GM18868 (cell line): ENCODE results near the gene LAMA3.
"Not testable (repeated sequence)": the region's sequence is repeated elsewhere in the genome, so short reads cannot be mapped to it uniquely, and the experiment has no call there.

Source experiments
- ATAC-seq: cut with Tn5 transposase; IDR thresholded peaks from one replicate; pipeline ENCODE4 v1.9.1; 2021; ENCODE audit warnings: mild to moderate bottlenecking, moderate library complexity; ENCODE audit not compliant: unreplicated experiment

LAMA3 gene

DNA sequence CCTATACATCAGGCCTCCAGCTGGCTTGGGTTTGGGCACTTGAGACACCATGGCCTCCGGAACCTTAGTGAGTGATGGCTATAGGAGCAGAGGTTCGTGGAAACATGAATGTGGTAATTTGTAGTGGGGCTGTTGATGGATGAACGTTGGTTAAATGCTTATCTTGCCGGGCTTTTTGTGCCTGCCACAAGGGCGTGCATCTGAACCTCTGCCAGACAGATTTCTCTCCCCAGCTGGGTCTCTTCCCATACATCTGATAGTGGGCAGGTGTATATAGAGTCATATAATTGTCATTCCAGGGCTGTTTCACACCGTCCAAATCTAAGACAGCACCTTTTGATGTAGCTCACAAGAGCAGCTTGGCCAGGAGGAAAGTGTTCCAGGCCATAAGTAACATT, 14.7 kb downstream of the LAMA3 start:
- ATAC-seq: no peak

DNA sequence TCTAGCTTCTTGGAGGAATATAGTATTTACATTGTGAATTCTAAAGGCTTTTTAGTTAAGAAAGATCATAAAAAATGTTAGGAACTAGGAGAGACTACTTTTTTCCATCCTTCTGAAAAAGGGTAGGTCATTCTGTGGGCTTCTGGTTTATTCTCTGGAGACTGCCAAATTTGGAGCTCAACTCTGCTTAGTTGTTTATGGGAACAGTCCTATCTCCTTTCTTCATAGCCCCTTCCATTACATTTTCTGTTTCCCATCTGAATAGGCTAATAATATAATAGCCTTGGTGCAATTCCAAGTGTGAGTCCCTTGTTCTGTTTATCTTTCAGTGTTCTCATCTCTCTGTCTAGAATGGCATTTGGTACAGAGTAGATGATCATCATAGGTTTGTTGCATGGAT, 15.6 kb downstream of the LAMA3 start:
- ATAC-seq: no peak

DNA sequence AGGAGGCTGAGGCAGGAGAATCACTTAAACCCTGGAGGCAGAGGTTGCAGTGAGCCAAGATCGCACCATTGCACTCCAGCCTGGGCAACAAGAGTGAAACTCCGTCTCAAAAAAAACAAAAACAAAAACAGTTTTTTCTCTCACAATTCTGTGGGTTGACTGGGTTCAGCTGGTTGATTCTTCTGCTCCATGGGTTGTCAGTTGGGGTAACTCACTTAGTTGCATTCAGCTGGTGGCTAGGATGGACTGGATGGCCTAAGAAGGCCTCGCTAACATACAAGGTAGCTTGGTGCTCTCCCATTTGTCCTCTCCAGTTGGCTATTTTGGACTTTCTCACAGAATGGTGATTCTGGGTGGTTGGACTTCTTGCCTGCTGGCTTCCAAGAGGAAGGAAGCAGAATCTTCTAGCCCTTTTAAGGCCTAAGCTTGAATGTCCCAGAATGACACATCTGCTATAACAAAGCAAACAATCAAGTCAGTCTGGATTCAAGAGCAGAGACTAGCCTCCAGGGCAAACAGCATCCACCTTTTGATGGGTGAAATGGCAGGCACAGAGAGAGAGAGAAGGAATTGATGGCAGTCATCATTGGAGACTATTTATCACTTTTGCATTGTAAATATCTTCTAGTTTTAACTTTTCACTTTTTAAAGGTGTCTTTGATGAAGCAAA, 17.9 kb downstream of the LAMA3 start:
- no peak for ATAC-seq

DNA sequence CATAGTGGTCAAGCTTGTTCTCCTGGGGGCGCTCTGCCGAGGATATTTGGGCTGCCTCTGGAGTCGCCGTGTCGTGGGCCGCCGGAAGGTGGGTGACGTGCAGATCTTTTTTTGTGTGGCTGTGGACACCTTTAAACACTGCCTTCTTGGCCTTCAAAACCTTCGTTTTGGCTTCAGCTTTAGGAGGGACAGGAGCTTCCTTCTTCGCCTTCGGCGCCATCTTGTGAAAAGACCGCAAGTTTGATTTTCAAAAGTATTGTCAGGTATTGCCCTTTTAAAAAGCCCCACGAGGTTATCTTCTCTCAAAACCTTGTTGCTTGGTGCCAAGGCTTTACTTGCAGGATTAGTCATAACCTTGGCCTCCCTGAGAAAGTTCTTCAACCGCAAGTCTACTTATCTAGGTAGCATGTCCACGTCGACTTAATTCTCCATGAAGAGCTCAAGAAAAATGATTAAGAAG, 20.8 kb downstream of the LAMA3 start:
- ATAC-seq: peak; percentile 83

DNA sequence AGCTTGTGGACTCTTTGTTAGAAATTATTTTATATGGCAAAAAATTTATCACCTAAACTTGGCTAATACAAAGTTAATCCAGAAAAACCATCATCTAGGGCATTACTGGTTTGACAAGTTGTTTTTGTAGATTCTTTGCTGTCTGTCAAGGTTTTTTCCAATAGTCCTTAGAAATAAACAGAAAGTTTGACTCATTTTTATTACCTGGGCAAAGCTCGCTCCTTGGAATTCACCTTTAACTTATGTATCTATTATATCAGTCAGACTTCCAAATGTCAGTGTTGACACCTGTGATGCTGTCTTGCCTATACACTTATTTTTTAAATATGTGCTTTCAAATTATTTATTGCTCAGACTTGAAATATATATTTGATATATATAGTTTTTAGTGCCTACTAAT, 21.7 kb downstream of the LAMA3 start:
- ATAC-seq: no peak

DNA sequence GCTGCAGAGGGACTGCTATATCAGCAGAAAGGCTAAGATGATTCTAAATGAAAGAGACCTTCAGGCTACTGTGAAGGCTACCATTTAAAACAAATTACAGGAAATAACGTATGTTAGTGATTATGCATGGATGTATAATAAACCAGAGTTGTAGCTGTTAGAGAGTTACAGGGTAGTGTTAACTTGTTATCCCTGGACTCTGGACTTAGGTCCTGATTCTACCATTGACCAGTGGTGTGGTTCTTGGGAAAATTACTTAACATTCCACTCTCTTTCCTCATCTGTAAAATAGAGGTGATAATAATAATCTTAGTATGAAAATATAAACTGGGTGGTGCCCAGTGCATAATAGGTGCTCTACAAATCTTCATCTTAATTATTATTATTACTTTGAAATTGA, 22.2 kb downstream of the LAMA3 start:
- ATAC-seq: no peak

DNA sequence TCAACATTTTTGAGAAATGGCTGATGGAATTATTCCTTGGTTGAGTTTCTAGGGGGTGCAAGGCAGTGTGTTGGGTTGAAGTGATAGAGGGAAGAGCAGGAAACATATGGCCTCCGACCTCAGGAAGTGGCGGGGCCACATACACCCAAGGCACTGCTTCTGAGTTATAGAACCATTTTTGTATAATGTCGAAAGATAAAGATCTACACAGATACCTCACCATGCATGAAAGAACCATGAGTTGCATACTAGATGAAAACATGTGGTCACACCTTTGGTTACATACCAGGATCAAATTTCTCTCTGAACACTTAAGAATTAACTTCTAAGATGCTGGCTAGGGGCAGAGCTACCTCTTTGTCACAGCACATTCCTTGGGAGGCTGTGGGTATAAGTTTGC, 23.2 kb downstream of the LAMA3 start:
- peak; percentile 37 for ATAC-seq

DNA sequence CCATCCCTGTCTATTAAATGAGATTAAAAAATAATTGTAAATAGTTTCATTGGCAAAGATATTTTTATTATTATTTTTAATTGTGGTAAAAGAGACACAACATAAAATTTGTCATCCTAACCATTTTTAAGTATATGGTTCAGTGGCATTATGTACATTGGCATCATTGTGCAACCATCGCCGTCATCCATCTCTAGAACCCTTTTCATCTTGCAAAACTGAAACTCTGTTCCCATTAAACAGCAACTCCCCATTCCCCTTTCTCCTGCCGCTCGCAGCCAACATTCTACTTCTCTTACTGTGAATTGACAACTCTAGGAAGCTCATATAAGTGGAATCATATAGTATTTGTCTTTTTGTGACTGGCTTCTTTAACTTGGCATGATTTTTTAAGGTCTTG, 25.3 kb downstream of the LAMA3 start:
- no peak for ATAC-seq

DNA sequence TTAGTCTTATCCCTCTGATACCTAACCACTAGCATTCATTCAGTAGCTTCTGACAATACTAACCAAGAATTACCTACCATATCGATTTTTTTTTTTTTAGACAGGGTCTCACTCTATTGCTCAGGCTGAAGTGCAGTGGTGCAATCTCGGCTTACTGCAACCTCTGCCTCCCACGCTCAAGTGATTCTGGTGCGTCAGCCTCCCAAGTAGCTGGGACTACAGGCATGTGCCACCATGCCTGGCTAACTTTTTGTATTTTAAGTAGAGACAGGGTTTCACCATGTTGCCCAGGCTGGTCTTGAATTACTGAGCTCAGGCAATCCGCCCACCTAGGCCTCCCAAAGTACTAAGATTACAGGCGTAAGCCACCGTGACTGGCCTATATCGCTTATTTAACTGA, 26.8 kb downstream of the LAMA3 start:
- ATAC-seq: not testable (repeated sequence)

DNA sequence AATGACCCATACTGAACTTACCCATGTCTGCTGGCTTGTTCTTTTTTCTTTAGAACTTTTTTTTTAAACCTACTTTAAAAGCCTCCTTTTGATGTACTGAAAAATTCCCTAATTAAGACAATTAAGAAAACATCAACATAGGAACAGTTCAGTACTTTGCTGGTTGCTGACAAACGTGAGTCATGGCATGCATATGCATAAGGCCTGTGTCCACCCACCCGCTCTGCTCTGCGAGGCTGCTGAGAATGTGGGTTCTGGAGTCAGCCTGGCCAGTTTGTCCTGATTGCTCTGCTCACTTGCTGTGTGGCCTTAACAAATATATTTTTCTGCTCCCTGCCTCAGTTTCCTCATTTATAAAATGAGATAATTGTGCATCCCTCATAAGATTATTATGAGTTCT, 27.3 kb downstream of the LAMA3 start:
- ATAC-seq: no peak

DNA sequence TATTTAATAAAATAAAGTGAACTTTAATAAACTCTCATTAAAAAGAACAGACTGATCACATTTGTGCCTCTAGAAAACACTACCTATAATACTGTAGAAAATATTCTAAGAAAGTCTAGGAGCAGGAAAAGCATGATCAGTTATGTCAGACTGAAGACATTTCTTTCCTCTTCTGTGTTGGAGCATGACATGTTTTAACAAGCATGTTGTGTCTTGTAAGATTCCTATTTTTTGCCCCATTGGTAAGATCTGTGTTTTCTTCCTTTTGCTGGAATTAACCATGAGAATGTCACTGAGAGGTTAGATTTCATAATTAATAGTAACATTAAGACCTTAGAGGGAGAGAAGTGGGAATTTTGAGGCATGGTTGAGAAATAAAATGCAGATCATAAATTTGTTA, 27.7 kb downstream of the LAMA3 start:
- ATAC-seq: no peak

DNA sequence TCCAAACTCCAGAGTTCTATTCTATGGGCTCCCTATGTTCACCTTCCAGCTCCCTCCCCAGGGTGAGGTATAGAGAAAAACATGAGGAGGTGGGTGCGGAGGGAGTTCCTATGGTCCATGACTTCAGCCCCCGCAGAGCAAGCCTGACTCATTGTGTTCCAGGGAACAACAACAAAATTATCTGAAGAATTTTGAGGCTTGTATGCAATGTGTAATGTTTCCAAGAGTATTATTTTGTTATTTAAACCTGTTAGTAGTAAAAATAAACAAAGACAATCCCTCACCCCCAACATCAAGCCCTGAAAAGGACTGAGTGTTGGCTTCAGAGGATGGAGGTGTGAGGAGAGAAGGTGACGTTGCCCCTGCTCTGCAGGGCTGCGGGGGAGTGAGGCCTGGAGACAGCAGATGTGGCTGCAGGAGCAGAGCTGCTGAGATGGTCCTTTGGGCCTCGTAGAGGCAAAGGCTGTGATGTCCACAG, 29.0 kb downstream of the LAMA3 start:
- ATAC-seq: no peak

DNA sequence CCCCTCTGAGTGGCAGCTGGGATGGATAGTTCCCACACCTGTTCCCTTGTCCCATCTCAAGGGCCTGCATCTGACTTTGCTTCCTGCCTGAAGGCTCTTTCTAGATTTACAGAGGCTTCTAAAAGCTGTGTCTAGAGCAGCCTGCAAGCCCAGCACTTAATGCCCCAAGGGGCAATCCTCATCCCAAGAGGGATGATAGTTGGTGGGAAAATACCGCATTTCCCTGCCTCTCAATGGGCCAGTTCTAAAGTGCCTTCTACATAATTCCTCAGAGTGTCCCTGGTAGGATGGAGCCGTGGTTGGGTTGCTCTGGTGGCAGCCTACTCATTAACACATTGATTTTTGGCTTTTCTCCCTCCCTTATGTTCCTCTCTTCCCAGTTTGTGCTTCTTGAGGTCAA, 29.5 kb downstream of the LAMA3 start:
- ATAC-seq: no peak

DNA sequence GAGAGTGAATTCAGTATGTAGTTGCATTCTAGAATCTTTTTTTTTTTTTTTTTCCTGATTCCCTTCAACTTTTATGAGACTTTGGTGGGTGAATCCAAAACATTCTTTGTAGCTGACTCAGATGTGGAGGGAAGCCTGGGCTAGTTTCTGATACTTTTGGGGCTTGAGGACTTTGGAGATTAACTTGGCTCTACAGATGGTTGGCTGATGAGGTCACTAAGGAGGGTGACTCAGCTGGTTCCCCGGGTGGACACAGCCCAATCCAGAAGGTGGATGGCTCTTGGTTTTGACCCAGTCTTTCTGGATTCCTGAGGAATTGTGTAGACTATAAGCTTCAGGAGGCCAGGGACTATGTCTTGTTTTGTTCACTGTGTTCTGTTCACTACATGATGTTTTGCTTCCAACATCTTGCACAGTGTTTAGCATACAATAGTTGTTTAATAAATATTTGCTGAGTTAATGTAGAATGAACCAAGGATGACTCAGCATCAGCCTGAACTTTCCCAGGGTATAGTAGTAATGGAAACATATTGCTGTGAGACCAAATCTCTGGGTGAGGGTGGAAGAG, 30.5 kb downstream of the LAMA3 start:
- ATAC-seq: no peak

DNA sequence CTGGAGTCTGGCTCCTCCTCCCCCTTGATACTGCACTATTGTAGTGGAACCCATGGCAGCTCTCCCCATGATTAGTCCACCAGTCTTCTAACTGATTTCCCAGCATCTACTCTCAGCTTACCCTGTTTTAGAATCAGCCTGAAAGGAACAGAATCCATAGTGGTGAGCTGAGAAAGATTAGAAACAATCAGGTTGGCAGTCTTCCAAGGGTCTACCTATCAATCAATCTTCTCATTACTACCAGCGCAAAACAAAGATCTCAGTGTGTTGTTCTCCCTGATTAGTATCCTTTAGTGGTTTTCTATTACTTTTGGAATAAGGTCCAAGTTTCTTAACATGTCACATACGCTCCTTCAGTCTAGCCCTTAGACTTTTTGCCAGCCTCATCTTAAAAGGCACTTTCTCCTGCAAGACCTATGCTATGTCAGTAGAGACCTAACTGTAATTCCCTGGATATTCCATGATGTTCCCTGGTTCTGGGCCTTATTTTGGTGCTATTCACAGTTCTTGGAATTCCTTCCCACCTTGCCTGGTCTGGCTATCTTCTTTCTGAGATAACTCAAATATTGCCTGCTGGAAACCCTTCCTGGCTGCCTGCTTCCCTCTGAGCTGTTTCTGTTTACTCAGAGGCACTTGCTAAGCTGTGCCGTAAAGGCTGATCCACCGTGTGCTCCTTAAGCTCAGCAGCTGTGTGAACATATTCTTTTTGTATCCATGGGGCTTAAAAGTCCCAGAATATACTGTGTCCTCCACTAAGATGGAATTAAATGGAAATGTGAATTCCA, 32.6 kb downstream of the LAMA3 start:
- ATAC-seq: no peak

DNA sequence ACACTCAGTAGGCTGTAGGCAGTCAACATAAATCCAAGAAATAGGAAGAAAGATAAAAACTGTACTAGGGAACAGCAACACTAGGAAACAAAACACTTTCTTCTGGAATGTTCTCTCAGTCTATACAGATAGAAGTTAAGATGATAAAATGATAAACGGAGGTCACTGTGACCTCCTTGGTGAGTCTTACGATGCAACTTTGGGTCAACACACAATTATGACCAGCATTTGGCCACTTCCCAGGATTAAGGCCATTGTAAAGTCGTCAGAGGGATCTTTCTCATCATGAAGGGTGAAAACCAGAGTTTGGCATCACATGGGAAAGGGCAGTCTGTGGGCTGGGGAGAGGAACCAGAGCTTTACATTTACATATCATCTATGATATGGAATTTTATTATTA, 33.4 kb downstream of the LAMA3 start:
- ATAC-seq: no peak

DNA sequence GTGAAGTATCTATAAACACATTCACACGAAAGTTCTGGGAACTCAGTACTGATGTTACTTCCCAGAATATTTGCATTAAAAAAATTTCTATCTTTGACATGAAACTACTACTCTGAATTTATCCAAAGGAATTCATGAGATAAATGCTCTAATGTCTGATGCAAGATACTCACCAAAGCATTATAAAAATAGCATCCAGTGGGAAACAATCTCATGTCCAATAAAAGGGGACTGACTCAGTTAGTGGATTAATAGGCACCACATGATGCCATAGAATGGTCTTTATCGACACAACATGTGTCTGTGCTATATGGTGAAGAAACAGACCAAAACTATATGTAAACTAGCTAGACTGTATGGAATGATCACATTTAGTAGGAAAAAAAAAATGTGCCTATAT, 33.9 kb downstream of the LAMA3 start:
- no peak for ATAC-seq

DNA sequence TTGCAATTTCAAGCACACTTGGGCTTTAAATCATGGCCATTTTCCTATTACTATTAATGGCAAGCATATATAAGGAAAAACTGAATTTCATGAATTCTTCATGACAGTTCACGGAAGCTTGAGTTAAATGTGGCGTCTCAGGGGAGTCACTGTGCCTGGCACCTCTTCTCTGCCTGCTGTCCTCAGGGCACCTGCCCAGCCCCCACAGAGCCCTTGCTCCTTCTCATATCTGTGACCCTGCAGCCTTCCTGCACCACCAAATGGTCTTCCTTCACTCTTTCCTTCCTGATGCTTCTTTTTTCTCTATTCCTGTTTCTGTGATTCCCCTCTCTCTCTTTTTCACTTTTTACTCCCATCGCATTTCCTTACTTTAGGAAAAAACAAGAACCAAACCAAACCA, 35.4 kb downstream of the LAMA3 start:
- no peak for ATAC-seq

DNA sequence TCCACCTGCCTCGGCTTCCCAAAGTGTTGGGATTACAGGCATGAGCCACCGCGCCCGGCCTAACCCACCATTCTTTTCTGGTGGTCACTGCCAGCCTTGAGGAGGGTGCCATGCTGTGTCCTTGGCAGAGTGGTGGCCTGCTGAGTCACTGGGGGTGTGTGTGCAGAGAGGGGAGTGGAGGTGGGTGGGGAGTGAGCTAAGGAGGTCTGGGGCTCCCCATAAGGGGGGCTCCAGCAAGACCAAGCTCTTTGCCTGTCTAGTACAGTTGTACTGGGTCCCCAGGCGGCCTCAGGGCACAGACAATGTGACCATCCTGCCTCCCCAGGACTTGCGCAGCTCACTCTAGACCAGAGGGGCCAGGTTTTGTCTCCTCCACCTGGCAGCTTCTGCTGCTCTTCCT, 36.1 kb downstream of the LAMA3 start:
- no peak for ATAC-seq

DNA sequence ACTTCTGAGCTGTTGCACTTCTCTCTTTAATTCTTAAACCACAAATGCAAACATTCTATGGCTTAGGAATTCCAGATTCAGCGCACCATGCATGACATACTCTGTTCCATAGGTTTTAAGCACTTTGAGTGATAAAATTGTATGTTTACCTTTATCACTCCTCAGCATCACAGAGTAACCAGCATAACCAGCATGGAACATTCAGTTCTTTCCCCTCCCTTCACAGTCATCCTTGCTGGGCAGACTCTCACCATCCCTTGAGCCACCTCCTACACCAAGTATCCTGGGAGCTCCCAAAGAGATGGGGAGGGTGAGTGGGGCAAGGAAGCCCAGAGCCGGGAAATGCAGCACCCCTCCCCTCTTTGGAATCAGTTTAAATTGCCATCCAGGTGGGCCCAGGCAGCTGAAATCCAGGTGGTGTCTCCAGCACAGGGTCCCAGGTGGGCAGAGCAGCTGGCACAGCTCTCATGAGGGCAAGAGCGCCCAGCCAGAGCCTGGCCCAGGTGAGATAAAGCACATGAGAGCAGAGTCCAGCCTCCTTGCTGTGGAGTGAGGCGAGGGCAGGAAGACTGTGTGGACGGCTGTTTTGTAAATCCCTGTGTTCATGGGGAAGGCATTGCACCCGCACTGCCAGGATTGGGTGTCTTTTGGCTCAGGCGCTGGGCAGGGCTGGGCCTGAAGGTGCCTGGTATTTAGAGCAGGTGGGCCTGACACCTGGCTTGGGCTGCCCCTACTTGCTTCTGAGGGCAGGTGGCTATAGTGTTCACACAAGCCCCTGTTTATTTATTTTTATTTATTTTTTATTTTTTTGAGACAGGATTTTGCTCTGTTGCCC, 36.8 kb downstream of the LAMA3 start:
- ATAC-seq: no peak
